VCaP (cell line): ENCODE measurements around the gene TMTC1.

Source experiments
- H3K27ac ChIP-seq: fragments of 450-650 bp; 2 replicates; pipeline ENCODE4 v1.5.1; 2017
- TF ChIP-seq, protein P1 (sequence below): fragments of 450-650 bp; conservative IDR thresholded peaks from 2 replicates; pipeline ENCODE4 v1.5.1; 2017; ENCODE audit warnings: mild to moderate bottlenecking, moderate library complexity

Gene TMTC1

GRCh38 chr12:29688914-29689313 lies 94.8 kb downstream of the TMTC1 start:
- TF ChIP-seq, protein P1, sequence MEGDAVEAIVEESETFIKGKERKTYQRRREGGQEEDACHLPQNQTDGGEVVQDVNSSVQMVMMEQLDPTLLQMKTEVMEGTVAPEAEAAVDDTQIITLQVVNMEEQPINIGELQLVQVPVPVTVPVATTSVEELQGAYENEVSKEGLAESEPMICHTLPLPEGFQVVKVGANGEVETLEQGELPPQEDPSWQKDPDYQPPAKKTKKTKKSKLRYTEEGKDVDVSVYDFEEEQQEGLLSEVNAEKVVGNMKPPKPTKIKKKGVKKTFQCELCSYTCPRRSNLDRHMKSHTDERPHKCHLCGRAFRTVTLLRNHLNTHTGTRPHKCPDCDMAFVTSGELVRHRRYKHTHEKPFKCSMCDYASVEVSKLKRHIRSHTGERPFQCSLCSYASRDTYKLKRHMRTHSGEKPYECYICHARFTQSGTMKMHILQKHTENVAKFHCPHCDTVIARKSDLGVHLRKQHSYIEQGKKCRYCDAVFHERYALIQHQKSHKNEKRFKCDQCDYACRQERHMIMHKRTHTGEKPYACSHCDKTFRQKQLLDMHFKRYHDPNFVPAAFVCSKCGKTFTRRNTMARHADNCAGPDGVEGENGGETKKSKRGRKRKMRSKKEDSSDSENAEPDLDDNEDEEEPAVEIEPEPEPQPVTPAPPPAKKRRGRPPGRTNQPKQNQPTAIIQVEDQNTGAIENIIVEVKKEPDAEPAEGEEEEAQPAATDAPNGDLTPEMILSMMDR, result no peak
- H3K27ac ChIP-seq, result no peak overlapping the region

DNA sequence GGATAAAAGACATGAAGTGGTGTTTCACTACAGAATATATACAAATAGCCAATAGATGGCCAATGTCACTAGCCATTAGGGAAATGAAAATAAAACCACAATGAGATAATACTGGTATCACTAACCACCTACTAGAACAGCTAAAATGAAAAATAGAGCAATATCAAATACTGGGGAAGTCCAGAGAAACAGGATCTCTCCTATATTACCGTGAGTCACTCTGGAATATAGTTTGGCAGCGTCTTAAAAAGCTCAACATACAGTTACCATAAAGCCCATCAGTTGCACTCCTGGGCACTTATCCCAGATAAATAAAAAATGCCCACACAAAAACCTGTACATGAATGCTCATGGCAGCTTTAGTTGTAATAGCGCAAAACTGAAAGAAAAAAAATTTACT lies 101.7 kb downstream of the TMTC1 start:
- TF ChIP-seq, protein P1, result no peak
- no peak overlapping the region for H3K27ac ChIP-seq

DNA sequence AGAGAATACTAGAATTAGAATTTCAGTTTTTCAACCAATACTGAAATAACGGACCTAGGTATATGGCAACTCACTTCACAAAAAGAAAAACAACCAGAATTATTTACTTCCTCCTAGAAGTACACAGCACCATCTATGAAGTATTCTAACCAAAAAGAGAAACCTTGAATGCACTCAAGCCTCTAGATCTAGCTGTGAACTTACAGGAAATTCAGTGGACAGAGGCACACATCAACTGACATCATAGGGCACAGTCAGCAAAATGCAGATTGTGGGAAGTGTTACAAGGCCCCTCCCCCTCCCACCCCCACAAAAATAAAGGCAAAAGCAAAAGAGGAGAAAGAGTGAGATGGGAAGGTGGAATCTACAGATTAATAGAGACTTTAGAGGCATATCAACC lies 102.4 kb downstream of the TMTC1 start:
- no peak overlapping the region for H3K27ac ChIP-seq
- TF ChIP-seq, protein P1, result no peak

DNA sequence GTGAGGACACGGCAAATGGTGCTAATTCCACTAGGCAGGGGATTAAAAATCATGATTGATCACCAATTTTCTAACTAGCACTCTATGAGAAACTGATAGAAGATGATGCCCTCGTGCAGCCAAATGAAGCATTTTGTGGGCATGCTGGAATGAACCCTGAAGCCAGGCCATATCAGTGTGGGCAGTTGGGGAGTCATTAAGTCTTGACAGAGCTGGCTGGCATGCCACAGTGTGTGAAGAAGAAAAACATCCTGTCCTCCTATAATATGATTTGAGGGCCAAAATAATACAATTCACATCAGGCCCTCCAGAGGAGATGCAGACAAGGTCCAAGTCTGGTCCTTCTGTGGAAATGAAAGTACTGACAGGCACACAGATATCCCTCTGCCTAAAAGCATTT lies 107.1 kb downstream of the TMTC1 start:
- H3K27ac ChIP-seq, result no peak overlapping the region
- TF ChIP-seq, protein P1, result no peak

- H3K27ac ChIP-seq, result no peak overlapping the region
- TF ChIP-seq, protein P1, result no peak
Measured at GRCh38 chr12:29674463-29674862, 109.3 kb downstream of the TMTC1 start.

DNA sequence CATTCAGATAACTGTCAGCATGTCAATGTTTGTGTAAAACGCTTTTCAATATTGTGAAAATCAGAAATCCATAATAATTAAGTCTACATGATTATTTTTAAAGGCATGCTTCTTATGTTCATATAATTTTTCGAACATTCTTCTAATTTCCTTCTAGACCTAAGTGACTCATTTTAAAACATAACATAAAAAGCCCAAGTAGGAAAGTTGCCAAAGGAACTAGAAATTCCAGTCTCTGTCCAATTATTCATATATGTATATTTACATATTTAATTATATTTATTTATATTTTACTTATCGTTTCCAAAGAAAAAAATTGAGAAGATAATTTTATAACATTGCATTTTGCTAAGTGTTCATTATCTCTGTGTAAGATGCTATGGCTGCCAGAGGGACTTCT lies 110.4 kb downstream of the TMTC1 start:
- TF ChIP-seq, protein P1, result no peak

GRCh38 chr12:29672580-29672979 lies 111.2 kb downstream of the TMTC1 start:
- no peak overlapping the region for H3K27ac ChIP-seq
- TF ChIP-seq, protein P1, result no peak

More for the DNA sequence above, 110.4 kb downstream of the TMTC1 start:
- no peak overlapping the region for H3K27ac ChIP-seq

DNA sequence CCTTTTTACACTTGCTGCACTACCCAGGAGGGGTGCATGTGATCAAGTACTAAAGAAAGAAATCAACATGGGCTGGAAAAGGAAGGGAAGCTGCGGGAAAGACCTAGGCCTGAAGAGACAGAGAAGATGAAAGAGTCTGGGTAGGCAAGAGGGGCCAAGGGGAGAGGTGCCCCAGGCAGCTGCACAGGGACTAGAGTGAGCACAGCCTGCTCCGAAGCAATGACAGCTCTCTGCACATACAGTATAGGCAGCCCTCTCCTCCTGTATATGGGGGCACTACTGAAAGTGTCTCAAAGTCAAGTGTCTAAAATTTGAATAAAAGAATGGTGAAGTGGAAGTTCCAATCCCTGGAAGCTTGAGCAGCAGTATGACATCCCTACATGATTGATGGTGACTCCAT lies 112.0 kb downstream of the TMTC1 start:
- TF ChIP-seq, protein P1, result no peak

More for the DNA sequence above, 112.0 kb downstream of the TMTC1 start:
- no peak overlapping the region for H3K27ac ChIP-seq
